Uterus (tissue), 4 donors: Measurements from ENCODE around the gene EEF1AKMT3. TPM values are rescaled to one million over a fixed set of nuclear protein-coding genes. Genes with fewer than 3 reads are reported as not detected.

ENCODE experiments used
- DNase-seq, 2 donors: peaks; one replicate each; pipeline ENCODE4 v3.0.0-alpha.2; 2019 to 2020
- H3K27ac ChIP-seq, 2 donors: fragments of 200-600 bp; sonication (generic); 1 replicate in 1 of 2; 2 replicates in 1 of 2; pipeline ENCODE4 v1.5.1; 2016 to 2018
- H3K27me3 ChIP-seq, 2 donors: fragments of 200-600 bp; sonication (generic); one replicate each; pipeline ENCODE4 v1.5.1; 2018 to 2019; ENCODE audit warnings: control low read depth in 1 of 2
- H3K36me3 ChIP-seq, 2 donors: fragments of 200-600 bp; sonication (generic); one replicate each; pipeline ENCODE4 v1.5.1; 2019; ENCODE audit warnings: control low read depth in 1 of 2
- H3K4me1 ChIP-seq, 2 donors: fragments of 200-600 bp; sonication (generic); one replicate each; pipeline ENCODE4 v1.5.1; 2018 to 2019; ENCODE audit warnings: control low read depth in 1 of 2
- H3K4me3 ChIP-seq, 2 donors: fragments of 200-600 bp; sonication (generic); 1 replicate in 1 of 2; 2 replicates in 1 of 2; pipeline ENCODE4 v1.5.1; 2018 to 2019; ENCODE audit warnings: mild to moderate bottlenecking in 1 of 2
- H3K9me3 ChIP-seq, 2 donors: fragments of 200-600 bp; sonication (generic); one replicate each; pipeline ENCODE4 v1.5.1; 2019; ENCODE audit warnings: control low read depth in 1 of 2
- CTCF ChIP-seq, 4 experiments: fragments of 200-600 bp in 2 of 4; fragments of 450-650 bp in 2 of 4; sonication (generic) in 2 of 4; IDR thresholded peaks; one replicate each; pipeline ENCODE4 v1.5.1; 2016 to 2019; ENCODE audit warnings: antibody characterized with exemption in 4 of 4, mild to moderate bottlenecking in 2 of 4, moderate library complexity in 1 of 4
- POLR2A ChIP-seq, 2 donors: fragments of 450-650 bp; IDR thresholded peaks; one replicate each; pipeline ENCODE4 v1.6.1; 2016; ENCODE audit warnings: antibody characterized with exemption in 2 of 2, mild to moderate bottlenecking in 1 of 2, moderate library complexity in 1 of 2
- intact Hi-C: fragments of 100-400 bp; cut with DNase I; formaldehyde crosslinking; loops from one replicate; pipeline ENCODE4 v1.15.1; 2023; ENCODE audit warnings: low total_unique reads
- total RNA-seq, 4 donors: library from RNA; depleted of rRNA in 3 of 4; stranded (reverse); fragments of >200 nt in 3 of 4; gene quantifications; one replicate each; pipeline versions ENCODE4 v1.1.0 to v1.2.4, GENCODE V29; 2014 to 2023
- donor health status: DM: yes; HTN: yes; CAD: no.

Gene EEF1AKMT3
- total RNA-seq, 4 donors from 2014 or later: 2.3 to 15.5 (median 11.5) TPM

DNA sequence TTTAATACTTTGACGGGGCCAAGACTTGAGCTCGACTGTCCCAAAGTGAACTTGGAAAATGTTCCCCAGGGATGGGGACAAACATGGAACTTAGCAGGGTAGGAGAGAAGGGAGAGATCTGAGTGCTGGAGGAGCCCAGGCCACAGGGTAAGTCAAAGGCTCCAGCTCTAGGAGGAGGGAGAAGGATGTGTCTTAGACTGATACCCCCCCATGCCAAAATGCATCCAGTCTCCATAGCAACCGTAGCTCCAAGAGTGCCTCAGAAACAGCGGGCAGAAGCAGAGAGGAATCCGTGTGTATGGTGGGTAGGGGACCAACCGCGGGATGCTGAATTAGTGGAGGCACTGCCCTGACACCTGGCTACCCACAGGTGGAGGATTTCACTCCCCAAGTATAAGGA is 33.0 kb upstream of the EEF1AKMT3 start:
- TF ChIP-seq POLR2A (IDR thresholded peaks at IDR 0.05) (no peak), CTCF (IDR thresholded peaks at IDR 0.05) (no peak)
- DNase-seq: no peak
- Histone ChIP-seq H3K27me3 (peaks cover 18 to 29% of the 10 kb centered on the region in 2 donors), H3K27ac (no peak overlapping the region), H3K4me1 (peaks cover 0 to 29% of the 10 kb centered on the region in 2 donors), H3K9me3 (no peaks in the 10 kb centered on the region), H3K4me3 (no peak overlapping the region), H3K36me3 (no peaks in the 10 kb centered on the region)
- intact Hi-C loops: no loop called here

DNA sequence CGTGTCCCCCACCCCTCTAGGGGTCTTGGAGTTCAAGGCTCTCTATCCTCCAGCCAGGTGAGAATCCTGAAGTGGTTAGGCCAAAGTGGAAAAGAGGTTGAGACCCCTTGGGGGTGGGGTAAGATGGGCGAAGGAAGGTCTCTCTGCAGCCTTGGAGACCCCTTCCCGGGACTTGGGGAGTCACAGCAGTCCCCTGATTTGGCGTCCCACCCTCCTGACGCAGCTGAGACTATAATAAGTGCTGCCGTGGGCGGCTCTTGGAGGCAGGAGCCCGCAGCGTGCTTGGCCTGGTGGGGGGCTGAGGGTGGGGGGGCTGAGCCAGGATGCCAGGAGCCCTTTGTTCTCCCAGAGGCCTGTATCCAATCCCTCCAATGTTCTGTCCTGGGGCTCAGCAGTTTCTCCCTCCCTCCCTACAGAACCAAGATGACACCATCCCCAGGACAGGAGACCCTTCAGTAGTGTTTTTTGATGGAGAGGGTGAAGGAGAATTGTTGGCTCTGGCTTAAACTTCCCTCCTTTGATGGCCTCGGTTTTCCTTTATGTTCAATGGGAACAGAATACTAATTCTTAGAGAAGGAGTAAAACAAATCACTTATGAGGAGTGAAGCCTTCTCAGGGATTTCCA is 32.4 kb upstream of the EEF1AKMT3 start:
- DNase-seq: no peak
- peaks cover 18 to 26% of the 10 kb centered on the region in 2 donors for H3K27me3 ChIP-seq

DNA sequence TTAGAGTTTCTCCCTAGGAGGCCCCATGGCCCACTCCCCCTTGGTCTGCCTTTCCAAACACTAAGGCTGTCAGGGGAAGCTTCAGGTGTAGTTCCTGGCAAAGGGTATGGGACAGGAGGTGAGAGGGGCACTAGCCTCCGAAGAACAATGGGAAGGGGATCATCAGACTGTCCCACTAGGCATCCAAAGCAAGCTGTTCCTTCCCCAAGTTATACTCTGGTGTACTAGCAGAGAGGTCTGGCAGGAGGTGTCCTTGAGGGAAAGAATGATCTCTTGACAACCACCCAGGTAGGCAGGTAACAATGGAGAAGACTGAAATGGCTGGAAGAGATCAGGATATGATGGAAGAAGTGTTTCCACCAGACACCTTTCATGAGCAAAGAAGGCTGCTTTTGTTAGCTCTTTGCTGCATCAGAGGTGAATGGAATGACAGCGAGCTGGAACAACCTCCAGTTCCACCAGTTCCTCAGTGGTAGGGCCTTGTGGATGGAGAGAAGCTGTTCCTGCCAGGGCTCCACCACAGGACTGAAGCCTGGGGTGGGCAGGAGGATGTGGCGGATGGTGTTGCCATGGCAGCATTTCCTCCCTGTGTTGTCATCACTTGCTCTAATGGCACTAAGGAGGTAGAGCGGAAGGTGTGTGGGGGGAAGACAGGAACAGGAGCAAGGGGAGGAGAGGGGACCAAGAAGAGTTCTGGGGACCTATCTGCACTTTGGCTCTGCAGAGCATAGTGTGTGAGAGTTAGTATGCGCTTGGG is 31.6 kb upstream of the EEF1AKMT3 start:
- peaks cover 18 to 26% of the 10 kb centered on the region in 2 donors for H3K27me3 ChIP-seq
- no peak overlapping the region for H3K4me3 ChIP-seq
- no peak overlapping the region for H3K27ac ChIP-seq
- H3K36me3 ChIP-seq: no peaks in the 10 kb centered on the region
- no peak for DNase-seq
- H3K4me1 ChIP-seq: peaks cover 0 to 27% of the 10 kb centered on the region in 2 donors
- intact Hi-C loops: no loop called here
- no peak for TF ChIP-seq CTCF (IDR thresholded peaks at IDR 0.05)
- no peak for TF ChIP-seq POLR2A (IDR thresholded peaks at IDR 0.05)
- no peaks in the 10 kb centered on the region for H3K9me3 ChIP-seq

More for the DNA sequence above, 32.4 kb upstream of the EEF1AKMT3 start:
- TF ChIP-seq POLR2A (IDR thresholded peaks at IDR 0.05) (no peak), CTCF (IDR thresholded peaks at IDR 0.05) (no peak)
- Histone ChIP-seq H3K4me1 (peaks cover 0 to 29% of the 10 kb centered on the region in 2 donors), H3K9me3 (no peaks in the 10 kb centered on the region), H3K36me3 (no peaks in the 10 kb centered on the region), H3K4me3 (no peak overlapping the region), H3K27ac (no peak overlapping the region)
- intact Hi-C loops: no loop called here

DNA sequence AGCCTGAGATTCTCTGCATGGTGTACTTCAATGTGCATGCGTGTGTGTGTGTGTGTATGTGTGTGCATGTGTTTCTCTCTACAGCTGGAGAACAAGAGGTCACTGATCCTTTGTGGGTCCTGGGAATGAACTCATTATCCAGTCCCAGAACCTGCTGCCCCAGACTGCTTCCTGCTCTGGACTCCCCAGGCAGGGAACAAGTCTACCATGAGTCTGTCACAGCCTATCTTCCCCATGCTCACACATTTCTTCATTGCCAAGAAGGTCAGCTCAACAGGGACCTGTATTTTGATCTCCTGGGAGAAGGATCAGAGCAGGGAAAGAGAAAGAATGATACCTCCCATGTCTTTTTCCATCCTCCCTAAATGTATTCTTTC is 31.0 kb upstream of the EEF1AKMT3 start:
- H3K36me3 ChIP-seq: no peaks in the 10 kb centered on the region
- no peak for DNase-seq
- intact Hi-C loops: no loop called here
- no peaks in the 10 kb centered on the region for H3K9me3 ChIP-seq
- peaks cover 0 to 21% of the 10 kb centered on the region in 2 donors for H3K4me1 ChIP-seq
- H3K27me3 ChIP-seq: peaks cover 18 to 24% of the 10 kb centered on the region in 2 donors
- no peak overlapping the region for H3K4me3 ChIP-seq
- no peak overlapping the region for H3K27ac ChIP-seq
- TF ChIP-seq POLR2A (IDR thresholded peaks at IDR 0.05) (no peak), CTCF (IDR thresholded peaks at IDR 0.05) (no peak)
